RPMI7951 (cell line): ENCODE measurements around the gene ATN1. TPM values are rescaled to one million over a fixed set of nuclear protein-coding genes. Genes with fewer than 3 reads are reported as not detected.

Experiments used
- DNase-seq: peaks from one replicate; pipeline ENCODE4 v3.0.0-alpha.2; 2012; ENCODE audit warnings: low read depth
- total RNA-seq: library from RNA; depleted of rRNA; stranded (reverse); fragments of >200 nt; shearing (Covaris generic); gene quantifications from 2 replicates; pipeline ENCODE4 v1.2.3, GENCODE V29; 2014; rRNA removed

The ATN1 gene
- total RNA-seq, 1 experiment from 2014 or later, result 6.1 TPM

- no peak for DNase-seq
These were observed 47.7 kb downstream of the ATN1 start for GRCh38 chr12:6975297-6976032.

GRCh38 chr12:6977653-6978052 lies 49.9 kb downstream of the ATN1 start:
- no peak for DNase-seq

GRCh38 chr12:6978188-6978587 lies 50.4 kb downstream of the ATN1 start:
- DNase-seq, result no peak

DNA sequence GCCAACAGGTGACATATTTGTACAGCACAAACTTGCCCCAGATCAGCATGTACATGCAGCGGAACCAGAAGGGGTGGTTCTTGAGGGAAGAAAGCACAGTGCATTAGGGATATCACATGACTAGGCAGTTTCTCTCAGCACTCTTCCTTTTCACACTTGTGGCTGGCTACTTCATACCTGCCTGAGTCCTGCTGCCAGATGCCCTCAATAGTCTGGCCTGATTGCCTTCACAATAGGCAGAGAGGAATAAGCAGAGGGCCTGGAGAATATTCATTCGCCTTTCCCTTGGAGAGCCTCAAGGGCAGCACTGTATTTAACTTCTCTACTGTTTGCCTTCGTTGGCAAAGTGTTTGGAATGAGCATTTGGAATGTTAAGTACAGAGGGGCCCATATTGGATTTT lies 50.9 kb downstream of the ATN1 start:
- DNase-seq, result no peak

DNA sequence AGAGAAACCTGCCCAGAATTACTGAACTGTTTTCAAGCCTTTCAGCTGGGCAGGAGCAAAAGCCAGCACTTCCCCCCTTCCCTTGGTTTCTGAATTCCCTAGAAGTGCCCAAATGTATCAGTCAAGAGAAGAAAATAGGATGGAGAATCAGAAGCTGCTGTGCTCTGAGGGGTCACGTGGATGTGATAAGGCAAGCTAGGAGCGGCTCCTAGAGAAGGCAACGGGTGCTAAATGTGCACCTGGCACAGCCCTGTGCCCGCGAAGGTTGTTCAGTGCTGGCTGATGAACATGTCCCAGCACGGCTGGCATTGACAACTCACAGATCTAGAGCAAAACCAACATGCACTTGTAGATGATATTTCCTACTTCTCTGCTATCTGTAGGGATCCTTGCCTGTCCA lies 51.3 kb downstream of the ATN1 start:
- DNase-seq, result no peak

GRCh38 chr12:6979453-6979852 lies 51.7 kb downstream of the ATN1 start:
- DNase-seq, result no peak

GRCh38 chr12:6980075-6980474 lies 52.3 kb downstream of the ATN1 start:
- DNase-seq, result no peak

DNA sequence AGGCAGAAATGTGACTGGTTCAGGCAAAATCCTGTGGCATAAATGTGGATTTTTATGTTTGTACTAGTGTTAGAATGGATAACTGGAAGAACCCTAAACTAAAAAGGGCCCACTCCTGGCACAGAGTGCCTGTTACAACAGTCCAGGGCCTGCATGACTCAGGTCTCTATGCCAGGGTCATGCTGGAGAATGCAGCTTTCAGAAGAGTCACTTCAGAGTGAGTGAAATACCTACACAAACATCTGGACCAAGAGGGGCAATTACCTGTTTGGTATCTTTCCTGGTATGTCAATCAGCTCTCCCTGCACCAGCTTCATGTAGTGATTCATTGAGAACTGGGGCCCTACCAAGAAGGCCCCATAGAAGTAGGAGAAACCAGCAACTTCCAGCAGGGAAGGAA lies 53.0 kb downstream of the ATN1 start:
- DNase-seq, result no peak

DNA sequence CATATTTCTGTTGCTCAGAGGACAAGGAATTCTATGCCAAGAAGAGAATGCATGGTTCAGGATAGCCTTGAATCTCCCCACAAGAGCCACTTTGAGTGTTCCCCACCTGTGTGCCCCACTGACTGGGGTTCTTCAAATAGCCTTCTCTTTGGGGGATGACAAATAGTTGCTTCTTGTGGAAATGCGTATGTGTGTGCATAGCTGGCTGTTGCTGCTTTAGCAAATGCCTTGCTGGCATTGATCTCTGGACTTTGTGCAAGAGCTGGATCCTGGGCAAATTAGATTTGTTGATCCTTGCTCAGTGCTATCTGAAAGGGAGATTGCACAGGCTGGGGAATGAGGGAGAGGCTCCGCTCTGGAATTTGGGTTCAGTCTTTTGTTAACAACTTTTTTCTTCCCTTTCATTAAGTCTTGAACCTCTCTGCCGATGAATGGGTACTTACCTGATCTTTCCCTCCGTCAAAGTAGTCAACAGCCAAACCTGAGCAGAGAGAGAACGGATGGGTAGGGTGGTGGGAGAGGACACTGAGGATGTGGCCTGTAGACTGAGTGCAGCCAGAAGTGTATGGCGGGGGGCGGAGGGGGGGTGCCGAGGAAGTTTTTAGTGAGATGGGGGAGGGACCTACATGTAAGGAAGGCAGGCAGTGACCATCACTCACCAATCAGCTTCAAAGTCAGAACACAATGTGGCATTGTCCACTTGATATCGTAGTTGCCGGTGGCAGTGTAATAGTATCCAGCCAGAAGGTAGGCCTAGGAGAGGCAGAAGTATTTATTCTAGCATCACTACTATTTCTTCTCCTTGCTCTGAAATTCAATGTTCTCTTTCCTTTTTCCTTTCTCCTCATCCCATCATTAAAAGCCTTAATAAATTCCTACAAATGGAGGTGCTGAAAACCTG lies 53.6 kb downstream of the ATN1 start:
- no peak for DNase-seq

- DNase-seq, result no peak
These were observed 54.8 kb downstream of the ATN1 start for GRCh38 chr12:6982532-6982931.

GRCh38 chr12:6987956-6988553 lies 60.3 kb downstream of the ATN1 start:
- no peak for DNase-seq

Other genes starting within 250 kb of the ATN1 start
- gene ZNF384, start 238.6 kb upstream of the ATN1 start, total RNA-seq, result 13.7 and 18.0 TPM in 2 replicates
- gene PIANP, start 227.1 kb upstream of the ATN1 start, total RNA-seq, result 0.12 and 1.5 TPM in 2 replicates
- gene COPS7A, start 203.9 kb upstream of the ATN1 start, total RNA-seq, result 61.0 and 63.3 TPM in 2 replicates
- 178 and 215 TPM in 2 replicates for gene MLF2, start 174.8 kb upstream of the ATN1 start, total RNA-seq
- gene PTMS, start 161.6 kb upstream of the ATN1 start, total RNA-seq, result 126 and 151 TPM in 2 replicates
- 0.10 and 0.12 TPM in 2 replicates for gene LAG3, start 155.4 kb upstream of the ATN1 start, total RNA-seq
- gene CD4, start 138.4 kb upstream of the ATN1 start, total RNA-seq, result 3.5 and 5.4 TPM in 2 replicates
- 1.8 and 2.5 TPM in 2 replicates for gene GPR162, start 106.1 kb upstream of the ATN1 start, total RNA-seq
- 26.9 and 27.3 TPM in 2 replicates for gene P3H3, start 99.6 kb upstream of the ATN1 start, total RNA-seq
- 0.10 and 0.72 TPM in 2 replicates for gene GNB3, start 87.0 kb upstream of the ATN1 start, total RNA-seq
- gene CDCA3, start 76.7 kb upstream of the ATN1 start, total RNA-seq, result 171 and 198 TPM in 2 replicates
- gene USP5, start 75.8 kb upstream of the ATN1 start, total RNA-seq, result 61.4 and 62.7 TPM in 2 replicates
- gene TPI1, start 60.4 kb upstream of the ATN1 start, total RNA-seq, result 2,274 and 2,388 TPM in 2 replicates
- 3.5 and 4.2 TPM in 2 replicates for gene SPSB2, start 54.7 kb upstream of the ATN1 start, total RNA-seq
- gene LRRC23, start 23.1 kb upstream of the ATN1 start, total RNA-seq, result 4.9 and 5.4 TPM in 2 replicates
- 28.6 and 29.0 TPM in 2 replicates for gene ENO2, start 13.4 kb upstream of the ATN1 start, total RNA-seq
- not detected in 2 replicates for gene RNU7-1, start 15.9 kb downstream of the ATN1 start, total RNA-seq
- 245 and 274 TPM in 2 replicates for gene C12orf57, start 16.1 kb downstream of the ATN1 start, total RNA-seq
- 0.24 TPM in 1 of 2 replicates, not detected in the other for gene PTPN6, start 23.4 kb downstream of the ATN1 start, total RNA-seq
- gene PHB2, start 42.7 kb downstream of the ATN1 start, total RNA-seq, result 263 and 303 TPM in 2 replicates
- 68.5 and 72.8 TPM in 2 replicates for gene EMG1, start 43.0 kb downstream of the ATN1 start, total RNA-seq
- 14.8 and 15.5 TPM in 2 replicates for gene LPCAT3, start 90.5 kb downstream of the ATN1 start, total RNA-seq
- gene C1S, start 132.8 kb downstream of the ATN1 start, total RNA-seq, result 15.3 and 16.3 TPM in 2 replicates
- gene C1R, start 164.5 kb downstream of the ATN1 start, total RNA-seq, result 20.4 and 29.3 TPM in 2 replicates
- 7.1 and 9.0 TPM in 2 replicates for gene C1RL, start 181.3 kb downstream of the ATN1 start, total RNA-seq
- gene RBP5, start 200.9 kb downstream of the ATN1 start, total RNA-seq, result not detected in 2 replicates
- gene CLSTN3, start 202.4 kb downstream of the ATN1 start, total RNA-seq, result 4.5 and 7.3 TPM in 2 replicates